Vagina (tissue), 2 donors: ENCODE data around the gene SMC3. TPM values are rescaled to one million over a fixed set of nuclear protein-coding genes. Genes with fewer than 3 reads are reported as not detected.
"Not testable (repeated sequence)": the region's sequence is repeated elsewhere in the genome, so short reads cannot be mapped to it uniquely, and the experiment has no call there.

Experiments used
- DNase-seq, 2 donors: peaks; one replicate each; pipeline ENCODE4 v3.0.0-alpha.2; 2017; ENCODE audit errors: extremely low spot score in 2 of 2
- H3K27ac ChIP-seq: fragments of 200-600 bp; sonication (generic); one replicate; pipeline ENCODE4 v1.5.1; 2019
- H3K27me3 ChIP-seq: fragments of 200-600 bp; sonication (generic); one replicate; pipeline ENCODE4 v1.5.1; 2019
- H3K36me3 ChIP-seq, 2 donors: fragments of 200-600 bp; sonication (generic); one replicate each; pipeline ENCODE4 v1.5.1; 2017 to 2019
- H3K4me1 ChIP-seq: fragments of 200-600 bp; sonication (generic); one replicate; pipeline ENCODE4 v1.5.1; 2019
- H3K4me3 ChIP-seq, 2 donors: fragments of 200-600 bp; sonication (generic); 1 replicate in 1 of 2; 2 replicates in 1 of 2; pipeline ENCODE4 v1.5.1; 2016 to 2019
- H3K9me3 ChIP-seq: fragments of 200-600 bp; sonication (generic); one replicate; pipeline ENCODE4 v1.5.1; 2019
- POLR2A ChIP-seq, 2 donors: fragments of 450-650 bp; IDR thresholded peaks; one replicate each; pipeline ENCODE4 v1.6.1; 2017; ENCODE audit warnings: antibody characterized with exemption in 2 of 2, mild to moderate bottlenecking in 2 of 2, moderate library complexity in 2 of 2
- POLR2AphosphoS5 ChIP-seq, 2 donors: sonication (generic); formaldehyde crosslinking; IDR thresholded peaks; one replicate each; pipeline ENCODE4 v1.9.0; 2017; ENCODE audit warnings: antibody characterized with exemption in 2 of 2, mild to moderate bottlenecking in 2 of 2, low read depth in 1 of 2; ENCODE audit not compliant: insufficient read depth in 1 of 2
- intact Hi-C: fragments of 100-400 bp; cut with DNase I; formaldehyde crosslinking; loops from one replicate; pipeline ENCODE4 v1.15.1; 2023
- total RNA-seq: library from RNA; depleted of rRNA; stranded (reverse); fragments of >200 nt; gene quantifications from one replicate; pipeline ENCODE4 v1.2.3, GENCODE V29; 2016
- TF ChIP-seq, protein P1 (sequence below), 3 experiments: fragments of 450-650 bp in 2 of 3; fragments of 200-600 bp in 1 of 3; sonication (generic) in 1 of 3; IDR thresholded peaks; one replicate each; pipeline ENCODE4 v1.5.1; 2017 to 2019; ENCODE audit warnings: antibody characterized with exemption in 3 of 3, mild to moderate bottlenecking in 2 of 3, moderate library complexity in 2 of 3

SMC3 gene
- total RNA-seq, 1 donor from 2014 or later: 27.5 TPM

GRCh38 chr10:110524859-110525232, 42.6 kb upstream of the SMC3 start:
- Histone ChIP-seq H3K4me3 (no peak overlapping the region), H3K27me3 (no peaks in the 10 kb centered on the region), H3K36me3 (no peaks in the 10 kb centered on the region), H3K27ac (no peak overlapping the region), H3K9me3 (no peaks in the 10 kb centered on the region), H3K4me1 (no peaks in the 10 kb centered on the region)
- TF ChIP-seq POLR2AphosphoS5 (IDR thresholded peaks at IDR 0.05; ENCODE audit: insufficient read depth in 1 of 2, low read depth in 1 of 2): no peak
- TF ChIP-seq, protein P1, sequence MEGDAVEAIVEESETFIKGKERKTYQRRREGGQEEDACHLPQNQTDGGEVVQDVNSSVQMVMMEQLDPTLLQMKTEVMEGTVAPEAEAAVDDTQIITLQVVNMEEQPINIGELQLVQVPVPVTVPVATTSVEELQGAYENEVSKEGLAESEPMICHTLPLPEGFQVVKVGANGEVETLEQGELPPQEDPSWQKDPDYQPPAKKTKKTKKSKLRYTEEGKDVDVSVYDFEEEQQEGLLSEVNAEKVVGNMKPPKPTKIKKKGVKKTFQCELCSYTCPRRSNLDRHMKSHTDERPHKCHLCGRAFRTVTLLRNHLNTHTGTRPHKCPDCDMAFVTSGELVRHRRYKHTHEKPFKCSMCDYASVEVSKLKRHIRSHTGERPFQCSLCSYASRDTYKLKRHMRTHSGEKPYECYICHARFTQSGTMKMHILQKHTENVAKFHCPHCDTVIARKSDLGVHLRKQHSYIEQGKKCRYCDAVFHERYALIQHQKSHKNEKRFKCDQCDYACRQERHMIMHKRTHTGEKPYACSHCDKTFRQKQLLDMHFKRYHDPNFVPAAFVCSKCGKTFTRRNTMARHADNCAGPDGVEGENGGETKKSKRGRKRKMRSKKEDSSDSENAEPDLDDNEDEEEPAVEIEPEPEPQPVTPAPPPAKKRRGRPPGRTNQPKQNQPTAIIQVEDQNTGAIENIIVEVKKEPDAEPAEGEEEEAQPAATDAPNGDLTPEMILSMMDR (IDR thresholded peaks at IDR 0.05): no peak
- TF ChIP-seq POLR2A (IDR thresholded peaks at IDR 0.05): no peak
- peak in 1 of 2 donors; percentile 6 for DNase-seq
- intact Hi-C loops: no loop called here

GRCh38 chr10:110525349-110526260, 41.9 kb upstream of the SMC3 start:
- Histone ChIP-seq H3K4me3 (no peak overlapping the region), H3K27ac (no peak overlapping the region), H3K4me1 (peaks cover 6% of the 10 kb centered on the region), H3K9me3 (no peaks in the 10 kb centered on the region), H3K36me3 (no peaks in the 10 kb centered on the region), H3K27me3 (no peaks in the 10 kb centered on the region)
- TF ChIP-seq POLR2AphosphoS5 (IDR thresholded peaks at IDR 0.05; ENCODE audit: insufficient read depth in 1 of 2, low read depth in 1 of 2) (no peak), POLR2A (IDR thresholded peaks at IDR 0.05) (no peak)
- TF ChIP-seq, protein P1 (IDR thresholded peaks at IDR 0.05): no peak
- intact Hi-C loops: no loop called here
- peak in 1 of 2 donors; percentile 34 for DNase-seq

- Histone ChIP-seq H3K27me3 (no peaks in the 10 kb centered on the region), H3K27ac (no peak overlapping the region), H3K4me3 (no peak overlapping the region), H3K36me3 (no peaks in the 10 kb centered on the region), H3K9me3 (no peaks in the 10 kb centered on the region), H3K4me1 (peaks cover 8% of the 10 kb centered on the region)
- DNase-seq: peak; percentile 40 to 56
- no peak for TF ChIP-seq POLR2A (IDR thresholded peaks at IDR 0.05)
- TF ChIP-seq, protein P1 (IDR thresholded peaks at IDR 0.05): no peak
- TF ChIP-seq POLR2AphosphoS5 (IDR thresholded peaks at IDR 0.05; ENCODE audit: insufficient read depth in 1 of 2, low read depth in 1 of 2): no peak
- intact Hi-C loops: no loop called here
Measured at GRCh38 chr10:110527731-110528171, 39.7 kb upstream of the SMC3 start.

DNA sequence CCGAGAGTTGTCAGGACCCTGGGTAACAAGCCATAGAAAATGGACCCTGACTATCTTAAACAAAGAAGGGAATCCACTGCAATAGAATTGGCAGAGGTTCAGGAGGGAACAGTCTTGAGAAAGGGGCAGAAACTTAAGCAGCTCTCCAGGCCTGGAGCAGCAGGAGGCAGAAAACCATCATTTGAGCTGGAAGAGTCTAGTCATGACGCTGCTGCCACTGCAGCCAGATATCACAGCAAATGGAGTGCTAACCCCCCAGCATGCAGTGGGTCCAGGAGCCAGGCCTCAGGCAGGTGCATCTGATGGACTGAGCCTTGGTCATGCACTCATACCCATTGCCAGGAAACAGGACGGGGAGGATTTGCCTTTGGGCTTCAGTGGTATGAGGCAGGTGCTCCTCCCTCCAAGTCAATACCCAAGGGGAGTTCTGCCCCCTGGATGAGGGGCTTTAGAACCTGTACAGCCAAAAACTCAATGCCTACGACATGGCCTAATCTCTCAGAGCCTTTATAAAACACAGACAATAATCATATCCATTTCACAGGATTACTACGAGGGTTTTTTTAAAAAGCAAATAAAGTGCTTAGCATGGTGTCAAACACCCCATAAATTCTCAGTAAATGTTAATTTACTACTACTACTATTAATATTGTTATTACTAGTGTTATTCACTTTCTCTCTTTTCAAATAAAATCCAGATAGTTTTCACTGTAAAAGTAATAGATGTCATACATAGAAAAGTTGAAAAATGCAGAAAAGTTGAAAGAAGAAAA, 39.1 kb upstream of the SMC3 start:
- DNase-seq: no peak
- H3K9me3 ChIP-seq: no peaks in the 10 kb centered on the region
- intact Hi-C loops: no loop called here

DNA sequence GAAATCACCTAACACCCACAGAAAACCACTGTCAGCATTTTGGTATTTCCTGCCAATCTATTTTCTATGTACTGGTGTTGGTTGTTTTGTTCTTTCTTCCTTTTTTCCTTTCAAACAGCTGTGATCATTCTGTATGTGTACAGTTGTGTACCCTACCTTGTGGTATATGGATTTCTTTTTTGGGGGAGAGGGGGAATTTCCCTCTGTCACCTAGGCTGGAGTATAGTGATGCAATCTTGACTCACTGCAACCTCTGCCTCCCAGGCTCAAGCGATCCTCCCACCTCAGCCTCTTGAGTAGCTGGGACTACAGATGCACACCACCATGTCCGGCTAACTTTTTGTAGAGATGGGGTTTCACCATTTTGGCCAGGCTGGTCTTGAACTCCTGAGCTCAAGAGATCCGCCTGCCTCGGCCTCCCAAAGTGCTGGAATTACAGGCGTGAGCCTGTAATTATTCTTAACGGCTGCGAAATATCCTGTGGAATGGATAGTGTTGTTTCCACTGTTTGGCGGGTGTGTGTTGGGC, 38.4 kb upstream of the SMC3 start:
- DNase-seq, H3K27me3 ChIP-seq, intact Hi-C loops, H3K27ac ChIP-seq, H3K36me3 ChIP-seq, H3K4me3 ChIP-seq, H3K9me3 ChIP-seq, H3K4me1 ChIP-seq: not testable (repeated sequence)

More for the DNA sequence above, 39.1 kb upstream of the SMC3 start:
- Histone ChIP-seq H3K27me3 (no peaks in the 10 kb centered on the region), H3K36me3 (no peaks in the 10 kb centered on the region), H3K4me3 (no peak overlapping the region), H3K27ac (no peak overlapping the region), H3K4me1 (peaks cover 8% of the 10 kb centered on the region)
- TF ChIP-seq, protein P1 (IDR thresholded peaks at IDR 0.05): no peak
- TF ChIP-seq POLR2A (IDR thresholded peaks at IDR 0.05) (no peak), POLR2AphosphoS5 (IDR thresholded peaks at IDR 0.05; ENCODE audit: insufficient read depth in 1 of 2, low read depth in 1 of 2) (no peak)
